SK-N-SH treated with all-trans-retinoic acid at 6 μM for 48 hours (cell line): ENCODE measurements around the gene RPUSD3.

Experiments
- ATAC-seq: fragments of 200-7000 bp; cut with Tn5 transposase; 3 replicates; pipeline ENCODE4 v1.9.1; 2020; ENCODE audit warnings: mild to moderate bottlenecking, moderate library complexity
- BACH2 ChIP-seq: fragments of 250-450 bp; sonication (Bioruptor Pico); IDR thresholded peaks from 2 replicates; pipeline ENCODE4 v1.9.0; 2021; ENCODE audit warnings: mild to moderate bottlenecking, borderline replicate concordance
- CSDC2 ChIP-seq: fragments of 250-450 bp; sonication (Bioruptor Pico); IDR thresholded peaks from 2 replicates; pipeline ENCODE4 v1.5.0; 2020; ENCODE audit warnings: mild to moderate bottlenecking, moderate library complexity
- CSRNP3 ChIP-seq: fragments of 250-450 bp; sonication (Bioruptor Pico); IDR thresholded peaks from 2 replicates; pipeline ENCODE4 v1.5.1; 2021; ENCODE audit warnings: mild to moderate bottlenecking, moderate library complexity
- ESRRG ChIP-seq: fragments of 250-450 bp; sonication (Bioruptor Pico); IDR thresholded peaks from 2 replicates; pipeline ENCODE4 v1.6.1; 2021; ENCODE audit warnings: mild to moderate bottlenecking
- OSR1 ChIP-seq: fragments of 250-450 bp; sonication (Bioruptor Pico); IDR thresholded peaks from 2 replicates; pipeline ENCODE4 v1.8.0; 2022; ENCODE audit warnings: moderate library complexity, mild to moderate bottlenecking, inconsistent platforms
- POU6F1 ChIP-seq: fragments of 250-450 bp; sonication (Bioruptor Pico); IDR thresholded peaks from 2 replicates; pipeline ENCODE4 v1.8.0; 2021; ENCODE audit warnings: low read depth, mild to moderate bottlenecking, moderate library complexity, borderline replicate concordance
- PPARA ChIP-seq: fragments of 250-450 bp; sonication (Bioruptor Pico); IDR thresholded peaks from 2 replicates; pipeline ENCODE4 v1.5.0; 2020; ENCODE audit warnings: mild to moderate bottlenecking, borderline replicate concordance
- RARB ChIP-seq: fragments of 250-450 bp; sonication (Bioruptor Pico); IDR thresholded peaks from 2 replicates; pipeline ENCODE4 v1.8.0; 2021; ENCODE audit warnings: mild to moderate bottlenecking, moderate library complexity
- SNAI2 ChIP-seq: fragments of 250-450 bp; sonication (Bioruptor Pico); IDR thresholded peaks from 2 replicates; pipeline ENCODE4 v1.5.0; 2020; ENCODE audit warnings: mild to moderate bottlenecking, moderate library complexity
- TOX ChIP-seq: fragments of 250-450 bp; sonication (Bioruptor Pico); IDR thresholded peaks from 2 replicates; pipeline ENCODE4 v1.8.0; 2021; ENCODE audit warnings: mild to moderate bottlenecking, moderate library complexity, borderline replicate concordance
- TSHZ2 ChIP-seq: fragments of 250-450 bp; sonication (Bioruptor Pico); IDR thresholded peaks from 2 replicates; pipeline ENCODE4 v1.5.0; 2020; ENCODE audit warnings: mild to moderate bottlenecking, moderate library complexity
- ZFP3 ChIP-seq: fragments of 250-450 bp; sonication (Bioruptor Pico); IDR thresholded peaks from 2 replicates; pipeline ENCODE4 v1.5.0; 2020; ENCODE audit warnings: mild to moderate bottlenecking, moderate library complexity
- ZFP30 ChIP-seq: fragments of 450-650 bp; formaldehyde crosslinking; IDR thresholded peaks from 2 replicates; pipeline ENCODE4 v1.5.0; 2022; ENCODE audit warnings: mild to moderate bottlenecking, moderate library complexity
- ZNF565 ChIP-seq: fragments of 450-650 bp; formaldehyde crosslinking; conservative IDR thresholded peaks from 2 replicates; pipeline ENCODE4 v1.5.0; 2020; ENCODE audit warnings: low read depth, mild to moderate bottlenecking, moderate library complexity
- ZNF70 ChIP-seq: fragments of 450-650 bp; formaldehyde crosslinking; IDR thresholded peaks from 2 replicates; pipeline ENCODE4 v1.5.0; 2020; ENCODE audit warnings: mild to moderate bottlenecking, moderate library complexity
- TF ChIP-seq, protein P1 (sequence below): fragments of 250-450 bp; sonication (Bioruptor Pico); IDR thresholded peaks from 2 replicates; pipeline ENCODE4 v1.8.0; 2020; ENCODE audit warnings: mild to moderate bottlenecking, moderate library complexity, borderline replicate concordance

Gene RPUSD3

DNA sequence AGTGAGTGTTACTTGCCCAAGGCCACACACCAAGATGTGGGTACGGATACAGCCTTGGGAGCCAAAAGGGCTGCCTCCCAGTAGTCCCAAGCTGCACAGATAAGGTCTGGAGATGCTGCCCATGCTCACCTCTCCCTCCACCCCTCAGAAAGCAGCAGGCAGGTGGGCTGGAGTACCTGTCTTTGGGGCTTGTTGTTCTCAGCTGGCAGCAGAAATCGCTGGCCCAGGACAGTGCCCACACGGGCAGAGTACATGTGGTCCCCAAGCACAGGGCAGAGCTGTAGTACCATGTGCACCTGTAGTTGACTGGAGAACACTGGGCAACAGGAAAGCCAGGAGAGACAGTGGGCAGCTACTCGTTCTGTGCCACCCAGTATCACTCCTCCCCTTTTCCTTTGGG, 5.0 kb downstream of the RPUSD3 start:
- ATAC-seq, result no peak
- TF ChIP-seq, protein P1, sequence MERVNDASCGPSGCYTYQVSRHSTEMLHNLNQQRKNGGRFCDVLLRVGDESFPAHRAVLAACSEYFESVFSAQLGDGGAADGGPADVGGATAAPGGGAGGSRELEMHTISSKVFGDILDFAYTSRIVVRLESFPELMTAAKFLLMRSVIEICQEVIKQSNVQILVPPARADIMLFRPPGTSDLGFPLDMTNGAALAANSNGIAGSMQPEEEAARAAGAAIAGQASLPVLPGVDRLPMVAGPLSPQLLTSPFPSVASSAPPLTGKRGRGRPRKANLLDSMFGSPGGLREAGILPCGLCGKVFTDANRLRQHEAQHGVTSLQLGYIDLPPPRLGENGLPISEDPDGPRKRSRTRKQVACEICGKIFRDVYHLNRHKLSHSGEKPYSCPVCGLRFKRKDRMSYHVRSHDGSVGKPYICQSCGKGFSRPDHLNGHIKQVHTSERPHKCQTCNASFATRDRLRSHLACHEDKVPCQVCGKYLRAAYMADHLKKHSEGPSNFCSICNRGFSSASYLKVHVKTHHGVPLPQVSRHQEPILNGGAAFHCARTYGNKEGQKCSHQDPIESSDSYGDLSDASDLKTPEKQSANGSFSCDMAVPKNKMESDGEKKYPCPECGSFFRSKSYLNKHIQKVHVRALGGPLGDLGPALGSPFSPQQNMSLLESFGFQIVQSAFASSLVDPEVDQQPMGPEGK (CRISPR knock-in tag), result no peak
- TF ChIP-seq POU6F1 (no peak), PPARA (CRISPR knock-in tag) (no peak), ZNF70 (no peak), ZFP30 (CRISPR knock-in tag) (no peak), TOX (CRISPR knock-in tag) (no peak), OSR1 (no peak), BACH2 (CRISPR knock-in tag) (no peak), TSHZ2 (CRISPR knock-in tag) (no peak), CSDC2 (CRISPR knock-in tag) (no peak), ZFP3 (CRISPR knock-in tag) (no peak)

DNA sequence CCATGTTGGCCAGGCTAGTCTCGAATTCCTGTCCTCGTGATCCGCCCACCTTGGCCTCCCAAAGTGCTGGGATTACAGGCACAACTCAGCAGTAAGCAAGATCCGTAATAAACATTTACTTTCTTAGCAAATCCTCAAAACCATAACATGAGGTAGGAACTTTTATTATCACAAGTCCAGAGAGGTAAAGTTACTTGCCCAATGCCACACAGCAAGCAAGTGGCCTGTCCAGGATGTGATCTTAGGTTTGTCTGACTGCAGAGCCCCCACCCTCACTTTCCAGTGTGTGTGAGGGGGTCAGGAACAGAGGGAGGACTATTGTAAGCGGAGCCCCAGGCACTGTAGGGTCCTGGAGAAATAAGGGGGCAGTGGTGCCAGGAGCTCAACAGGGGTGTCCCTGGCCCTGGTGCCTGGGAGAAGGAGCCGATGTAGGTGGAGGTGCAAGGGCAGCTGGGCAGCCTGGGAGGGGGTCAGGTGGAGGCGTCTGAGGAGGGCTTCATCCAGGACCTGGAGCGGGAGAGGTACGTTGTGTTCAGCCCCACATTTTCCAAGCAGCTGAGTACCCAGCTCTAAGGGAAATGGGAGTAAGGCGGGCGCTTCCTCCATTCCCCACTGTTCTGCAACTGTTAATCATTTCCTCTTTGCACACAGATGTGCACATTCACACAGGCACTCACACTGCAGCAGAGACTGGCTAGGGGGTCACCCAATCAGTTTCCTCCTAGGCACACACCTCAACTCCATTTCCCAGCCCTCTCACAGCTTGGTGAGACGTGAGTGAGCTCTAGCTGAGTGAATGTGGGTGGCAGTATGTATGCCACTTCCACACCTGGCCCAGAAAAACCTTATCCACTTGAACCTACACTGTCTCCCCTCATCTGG, 5.9 kb downstream of the RPUSD3 start:
- TF ChIP-seq TSHZ2 (CRISPR knock-in tag), result no peak
- no peak for TF ChIP-seq ZNF565
- no peak for TF ChIP-seq ZFP3 (CRISPR knock-in tag)
- TF ChIP-seq ESRRG (CRISPR knock-in tag), result no peak
- TF ChIP-seq CSRNP3 (CRISPR knock-in tag), result no peak
- no peak for TF ChIP-seq SNAI2

GRCh38 chr3:9834520-9835380, 9.1 kb downstream of the RPUSD3 start:
- TF ChIP-seq RARB (CRISPR knock-in tag) (no peak), ESRRG (CRISPR knock-in tag) (no peak), CSDC2 (CRISPR knock-in tag) (no peak)
- no peak; the same call in 2 of the 3 replicates for ATAC-seq

More for the DNA sequence above, 5.9 kb downstream of the RPUSD3 start:
- no peak for ATAC-seq
